Non-pigmented ciliary epithelial cell (primary cell): ENCODE measurements around the gene PAGR1.
"Not testable (repeated sequence)": the region's sequence is repeated elsewhere in the genome, so short reads cannot be mapped to it uniquely, and the experiment has no call there.

Experiments used
- DNase-seq: peaks from one replicate; pipeline ENCODE4 v3.0.0-alpha.2; 2010; ENCODE audit warnings: low read depth

The PAGR1 gene

GRCh38 chr16:29815793-29816693, at the start of gene PAGR1:
PAGR1 (plus strand) TSS chr16:29816152; CDS start chr16:29816526, 374 bp downstream.
- peak; percentile 98 for DNase-seq

DNA sequence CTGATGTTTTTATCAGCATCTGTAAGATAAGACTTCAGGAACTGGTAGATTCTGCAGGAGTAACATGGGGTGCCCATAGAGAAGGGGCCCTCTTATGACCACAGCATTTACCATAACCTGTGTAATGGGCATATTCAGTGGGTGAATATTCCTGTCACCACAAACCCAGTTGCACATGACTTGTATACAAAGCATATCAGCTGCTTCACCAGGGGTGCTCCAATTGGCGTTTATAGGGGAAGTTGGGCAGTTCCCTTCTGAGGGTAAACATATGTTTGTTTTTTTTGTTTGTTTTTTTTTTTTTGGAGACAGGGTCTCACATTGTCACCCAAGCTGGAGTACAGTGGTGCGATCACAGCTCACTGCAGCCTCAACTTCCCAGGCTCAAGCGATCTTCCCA, 49.4 kb upstream of the PAGR1 start:
- DNase-seq = no peak

DNA sequence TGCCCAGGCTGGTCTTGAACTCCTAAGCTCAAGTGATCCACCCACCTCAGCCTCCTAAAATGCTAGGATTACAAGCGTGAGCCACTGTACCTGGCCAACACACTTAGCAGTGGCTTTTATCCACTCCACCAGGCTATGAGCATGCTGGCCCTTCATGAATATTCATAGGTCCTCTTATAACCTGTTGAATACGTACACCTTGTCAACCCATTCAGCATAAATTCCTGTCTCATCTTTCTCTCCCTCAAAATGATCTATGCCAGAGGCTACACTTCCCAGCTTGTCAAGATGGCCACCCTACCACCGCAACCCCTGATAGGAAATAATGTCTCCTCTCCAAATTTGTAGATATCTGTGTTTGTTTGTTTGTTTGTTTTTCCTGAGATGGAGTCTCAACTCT, 48.9 kb upstream of the PAGR1 start:
- no peak for DNase-seq

GRCh38 chr16:29769507-29769906, 46.4 kb upstream of the PAGR1 start:
- no peak for DNase-seq

GRCh38 chr16:29770250-29770929, 45.6 kb upstream of the PAGR1 start:
- no peak for DNase-seq

DNA sequence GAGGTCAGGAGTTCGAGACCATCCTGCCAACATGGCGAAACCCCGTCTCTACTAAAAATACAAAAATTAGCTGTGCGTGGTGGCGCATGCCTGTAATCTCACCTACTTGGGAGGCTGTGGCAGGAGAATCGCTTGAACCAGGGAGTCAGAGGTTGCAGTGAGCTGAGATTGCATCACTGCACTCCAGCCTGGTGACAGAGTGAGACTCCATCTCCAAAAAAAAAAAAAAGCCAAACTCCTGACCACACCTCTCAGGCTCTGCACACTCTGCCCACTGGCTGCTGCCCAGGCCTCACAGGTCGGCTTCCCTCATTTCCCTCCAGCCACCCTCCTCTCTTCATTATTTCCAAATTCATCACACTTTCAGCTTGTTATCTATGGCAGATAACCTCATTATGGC, 43.6 kb upstream of the PAGR1 start:
- DNase-seq = not testable (repeated sequence)

DNA sequence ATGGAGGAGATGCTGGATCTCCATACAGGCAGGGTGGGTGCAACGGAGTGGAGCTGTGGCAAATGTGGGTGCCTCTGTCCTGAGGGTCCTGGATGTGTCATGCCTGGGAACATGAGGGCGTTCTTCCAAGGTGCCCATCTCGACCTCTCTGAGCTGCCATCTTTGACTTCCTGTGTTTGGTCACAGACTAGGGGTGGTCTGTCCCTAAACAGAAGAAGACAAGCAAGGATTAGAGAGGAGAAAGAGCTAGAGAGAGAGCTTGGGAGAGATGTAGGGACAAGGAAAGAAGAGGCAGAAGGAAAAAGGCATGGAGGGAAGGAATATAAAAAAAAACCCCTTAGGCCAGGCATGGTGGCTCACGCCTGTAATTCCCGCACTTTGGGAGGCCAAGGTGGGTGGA, 41.2 kb upstream of the PAGR1 start:
- DNase-seq = no peak

GRCh38 chr16:29775742-29776408, 40.1 kb upstream of the PAGR1 start:
- no peak for DNase-seq

DNA sequence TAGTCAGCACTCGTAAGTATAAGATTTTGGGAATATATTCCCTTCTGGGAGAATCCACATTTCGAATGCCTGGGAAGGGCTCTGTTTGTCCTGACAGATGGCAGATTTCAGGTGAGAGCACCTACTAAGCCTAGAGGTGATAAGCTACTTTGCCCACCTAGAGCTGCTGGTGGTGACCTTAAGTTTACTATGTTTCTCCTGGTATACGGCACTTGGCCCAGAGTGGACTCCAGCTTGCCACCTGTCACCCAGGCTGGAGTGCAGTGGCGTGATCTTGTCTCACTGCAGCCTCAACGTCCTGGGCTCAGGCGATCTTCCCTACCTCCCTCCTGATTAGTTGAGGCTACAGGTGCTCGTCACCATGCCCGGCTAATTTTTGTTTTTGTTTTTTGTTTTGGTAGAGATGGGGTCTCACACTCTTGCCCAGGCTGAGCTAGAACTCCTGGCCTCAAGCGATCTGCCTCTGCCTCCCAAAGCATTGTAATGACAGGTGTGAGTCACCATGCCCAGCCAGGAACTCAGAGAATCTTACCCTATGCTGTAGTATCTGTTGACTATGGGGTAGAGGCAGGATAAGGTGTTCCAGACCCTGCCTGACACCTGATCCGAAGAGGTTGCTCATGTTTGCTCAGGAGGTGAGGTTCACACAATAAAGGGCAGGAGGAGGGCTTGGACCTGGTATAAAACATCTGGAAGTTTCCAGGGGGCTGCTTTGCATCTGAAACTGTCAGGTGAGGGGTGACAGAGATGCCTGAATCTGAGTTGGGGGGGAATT, 38.2 kb upstream of the PAGR1 start, which contains the start of gene ZG16:
Gene ZG16 (plus strand): TSS at position 681 of the 775 bp plus-strand sequence. CDS start 1,011 bp downstream, outside the sequence.
- DNase-seq = no peak

DNA sequence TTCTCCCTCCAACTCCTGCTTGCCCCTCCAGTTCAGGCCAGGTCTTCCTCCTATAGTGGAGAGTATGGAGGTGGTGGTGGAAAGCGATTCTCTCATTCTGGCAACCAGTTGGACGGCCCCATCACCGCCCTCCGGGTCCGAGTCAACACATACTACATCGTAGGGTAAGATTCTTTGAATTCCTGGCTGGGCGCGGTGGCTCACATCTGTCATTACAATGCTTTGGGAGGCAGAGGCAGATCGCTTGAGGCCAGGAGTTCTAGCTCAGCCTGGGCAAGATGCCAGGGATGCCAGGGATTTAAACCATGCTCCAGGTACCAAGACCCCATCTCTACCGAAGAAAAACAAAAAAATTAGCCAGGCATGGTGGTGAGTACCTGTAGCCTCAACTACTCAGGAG, 36.5 kb upstream of the PAGR1 start:
- DNase-seq = no peak

- not testable (repeated sequence) for DNase-seq
Observed at GRCh38 chr16:29783094-29783953, 32.6 kb upstream of the PAGR1 start.

GRCh38 chr16:29784157-29784556, 31.8 kb upstream of the PAGR1 start:
- no peak for DNase-seq

- DNase-seq = no peak
Observed at GRCh38 chr16:29784901-29785500, 31.0 kb upstream of the PAGR1 start.

DNA sequence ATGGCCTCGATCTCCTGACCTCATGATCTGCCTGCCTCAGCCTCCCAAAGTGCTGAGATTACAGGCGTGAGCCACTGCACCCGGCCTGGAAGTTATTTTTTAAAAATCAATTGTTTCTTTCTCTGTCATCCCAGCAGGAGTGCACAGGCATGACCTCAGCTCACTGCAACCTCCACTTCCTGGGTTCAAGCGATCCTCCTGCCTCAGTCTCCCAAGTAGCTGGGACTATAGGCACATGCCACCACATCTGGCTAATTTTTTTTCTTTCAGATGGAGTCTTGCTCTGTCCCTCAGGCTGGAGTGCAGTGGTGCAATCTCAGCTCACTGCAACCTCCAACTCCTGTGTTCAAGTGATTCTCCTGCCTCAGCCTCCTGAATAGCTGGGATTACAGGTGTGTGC, 28.8 kb upstream of the PAGR1 start:
- not testable (repeated sequence) for DNase-seq

DNA sequence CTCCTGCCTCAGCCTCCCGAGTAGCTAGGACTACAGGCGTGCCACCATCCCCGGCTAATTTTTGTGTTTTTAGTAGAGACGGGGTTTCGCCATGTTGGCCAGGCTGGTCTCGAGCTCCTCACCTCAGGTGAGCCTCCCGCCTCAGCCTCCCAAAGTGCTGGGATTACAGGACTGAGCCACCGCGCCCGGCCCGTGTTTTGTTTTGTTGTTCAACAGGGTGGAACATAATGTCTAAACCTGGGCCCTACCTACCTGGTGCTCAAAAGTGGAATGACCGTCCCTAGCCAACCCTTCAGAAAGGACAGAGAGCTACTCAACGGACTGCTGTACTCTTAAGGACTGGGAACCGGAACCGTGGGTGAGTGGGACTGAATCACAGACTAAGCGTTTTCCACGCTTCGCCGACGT, 26.2 kb upstream of the PAGR1 start:
- no peak for DNase-seq

GRCh38 chr16:29790183-29790948, 25.6 kb upstream of the PAGR1 start, which contains the start of gene KIF22:
KIF22 (plus strand) TSS chr16:29790751; CDS start chr16:29790760, 9 bp downstream.
- peak; percentile 90 for DNase-seq

- DNase-seq = no peak
Observed at GRCh38 chr16:29790949-29791844, 24.8 kb upstream of the PAGR1 start.
